NB4 (cell line): ENCODE results near the gene SORT1.

Experiments
- DNase-seq: peaks from one replicate; pipeline ENCODE4 v3.0.0; 2010; ENCODE audit warnings: low read depth
- H3K4me3 ChIP-seq: one replicate; pipeline ENCODE4 v1.5.1; 2011; ENCODE audit warnings: mild to moderate bottlenecking, low read depth, low read length, moderate library complexity
- MYC ChIP-seq: IDR thresholded peaks from 2 replicates; pipeline ENCODE4 v1.6.1; 2011; ENCODE audit warnings: low read depth, low read length
- POLR2A ChIP-seq: IDR thresholded peaks from 2 replicates; pipeline ENCODE4 v1.6.1; 2011; ENCODE audit warnings: mild to moderate bottlenecking; ENCODE audit not compliant: insufficient read length; ENCODE audit errors: extremely low read depth
- TF ChIP-seq, protein P1 (sequence below): IDR thresholded peaks from one replicate; pipeline ENCODE4 v1.5.1; 2012; ENCODE audit warnings: low read depth, low read length
- TF ChIP-seq, protein P2 (sequence below): IDR thresholded peaks from 2 replicates; pipeline ENCODE4 v1.6.1; 2011; ENCODE audit warnings: low read depth, low read length

SORT1 gene

DNA sequence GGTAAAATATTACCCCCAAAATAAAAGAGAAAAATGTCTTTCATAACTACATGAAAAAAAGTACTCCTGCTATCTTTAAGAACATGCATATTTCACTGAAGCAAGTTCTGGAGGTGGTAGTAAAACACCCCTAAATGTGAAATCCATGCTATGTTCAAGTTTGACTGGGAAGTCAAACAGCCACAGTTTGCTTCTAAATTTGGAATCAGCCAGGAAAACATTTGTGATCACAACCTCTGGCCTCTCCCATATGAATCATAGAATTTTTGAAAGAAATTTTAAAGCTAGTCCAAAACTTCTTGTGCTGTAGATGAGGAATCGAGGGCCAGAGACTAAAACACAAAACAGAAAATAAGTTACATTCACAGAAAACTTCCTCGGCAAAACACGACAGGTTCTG, 6.6 kb downstream of the SORT1 start:
- TF ChIP-seq, protein P1, sequence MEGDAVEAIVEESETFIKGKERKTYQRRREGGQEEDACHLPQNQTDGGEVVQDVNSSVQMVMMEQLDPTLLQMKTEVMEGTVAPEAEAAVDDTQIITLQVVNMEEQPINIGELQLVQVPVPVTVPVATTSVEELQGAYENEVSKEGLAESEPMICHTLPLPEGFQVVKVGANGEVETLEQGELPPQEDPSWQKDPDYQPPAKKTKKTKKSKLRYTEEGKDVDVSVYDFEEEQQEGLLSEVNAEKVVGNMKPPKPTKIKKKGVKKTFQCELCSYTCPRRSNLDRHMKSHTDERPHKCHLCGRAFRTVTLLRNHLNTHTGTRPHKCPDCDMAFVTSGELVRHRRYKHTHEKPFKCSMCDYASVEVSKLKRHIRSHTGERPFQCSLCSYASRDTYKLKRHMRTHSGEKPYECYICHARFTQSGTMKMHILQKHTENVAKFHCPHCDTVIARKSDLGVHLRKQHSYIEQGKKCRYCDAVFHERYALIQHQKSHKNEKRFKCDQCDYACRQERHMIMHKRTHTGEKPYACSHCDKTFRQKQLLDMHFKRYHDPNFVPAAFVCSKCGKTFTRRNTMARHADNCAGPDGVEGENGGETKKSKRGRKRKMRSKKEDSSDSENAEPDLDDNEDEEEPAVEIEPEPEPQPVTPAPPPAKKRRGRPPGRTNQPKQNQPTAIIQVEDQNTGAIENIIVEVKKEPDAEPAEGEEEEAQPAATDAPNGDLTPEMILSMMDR = no peak
- TF ChIP-seq, protein P2, sequence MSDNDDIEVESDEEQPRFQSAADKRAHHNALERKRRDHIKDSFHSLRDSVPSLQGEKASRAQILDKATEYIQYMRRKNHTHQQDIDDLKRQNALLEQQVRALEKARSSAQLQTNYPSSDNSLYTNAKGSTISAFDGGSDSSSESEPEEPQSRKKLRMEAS = no peak
- TF ChIP-seq POLR2A (no peak), MYC (no peak)
- H3K4me3 ChIP-seq = no peak overlapping the region
- no peak for DNase-seq

DNA sequence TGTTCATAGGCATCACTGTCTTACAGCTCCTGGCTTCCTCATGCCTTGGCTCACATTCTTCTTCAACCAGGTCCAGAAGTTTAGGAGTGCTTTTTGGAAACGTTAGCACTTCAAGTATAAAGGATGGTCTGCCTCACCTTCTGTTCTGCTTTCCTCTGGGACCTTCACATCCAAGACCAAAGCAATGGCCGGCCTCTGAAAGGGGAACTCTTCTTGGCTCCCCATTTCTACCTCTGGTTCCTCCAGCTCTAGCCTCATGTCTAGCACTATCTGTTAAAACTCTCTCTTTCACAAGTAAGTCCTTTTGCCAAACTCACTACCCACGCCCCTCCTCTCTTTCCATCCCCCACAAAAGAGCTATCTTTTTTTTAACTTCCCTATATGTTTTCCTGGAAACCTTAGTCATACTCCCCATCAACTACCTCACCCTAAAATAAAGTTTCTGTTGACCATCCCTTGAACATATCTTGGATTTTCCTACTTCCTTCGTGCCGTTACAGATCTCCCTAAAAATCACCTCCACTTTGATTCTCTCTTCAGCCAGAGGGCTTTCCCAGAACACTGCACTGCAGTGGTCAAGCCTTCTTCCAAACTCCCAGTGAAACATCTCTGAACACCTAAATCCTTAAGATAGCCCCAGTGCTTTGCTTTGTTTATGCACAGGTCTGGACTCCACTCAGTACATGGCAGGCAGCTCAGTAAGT, 7.9 kb downstream of the SORT1 start:
- no peak for DNase-seq
- TF ChIP-seq, protein P2 = no peak
- TF ChIP-seq POLR2A = no peak
- TF ChIP-seq MYC = no peak
- TF ChIP-seq, protein P1 = no peak
- H3K4me3 ChIP-seq = no peak overlapping the region

DNA sequence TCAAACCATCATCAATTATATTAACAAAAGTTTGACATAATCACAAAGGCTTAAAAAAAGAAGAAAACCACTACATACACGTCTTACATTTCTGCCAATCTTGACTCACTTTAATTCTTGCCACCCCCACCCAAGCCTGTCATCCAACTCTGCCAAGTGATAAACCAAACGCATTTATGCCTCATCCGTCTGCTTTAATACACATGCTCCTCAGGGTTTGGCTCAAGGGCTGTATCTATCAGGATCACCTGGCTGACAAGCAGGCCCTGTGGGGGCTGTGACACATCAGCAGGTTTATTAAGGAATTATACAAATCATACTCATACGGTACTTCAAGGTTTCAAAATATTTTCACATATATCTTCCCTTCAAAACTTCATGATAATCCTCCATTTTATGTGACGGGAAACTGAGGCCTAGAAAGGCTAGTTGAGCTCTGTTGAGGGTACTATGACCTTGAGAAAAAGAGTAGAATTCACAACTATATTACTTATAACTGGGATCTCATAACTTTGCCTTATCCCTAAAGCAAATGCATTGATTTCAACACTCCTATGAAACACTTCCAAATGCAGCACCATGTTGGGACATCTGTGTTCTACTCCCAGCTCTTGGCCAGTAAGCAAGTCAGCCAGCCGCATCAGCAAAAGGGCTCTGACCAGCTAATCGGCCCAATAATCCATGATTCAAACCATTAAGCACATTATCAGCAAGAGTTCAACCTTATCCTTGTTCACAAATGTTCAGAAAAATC, 8.7 kb downstream of the SORT1 start:
- no peak for DNase-seq
- TF ChIP-seq, protein P2 = no peak
- TF ChIP-seq MYC (no peak), POLR2A (no peak)
- TF ChIP-seq, protein P1 = no peak
- H3K4me3 ChIP-seq = no peak overlapping the region

DNA sequence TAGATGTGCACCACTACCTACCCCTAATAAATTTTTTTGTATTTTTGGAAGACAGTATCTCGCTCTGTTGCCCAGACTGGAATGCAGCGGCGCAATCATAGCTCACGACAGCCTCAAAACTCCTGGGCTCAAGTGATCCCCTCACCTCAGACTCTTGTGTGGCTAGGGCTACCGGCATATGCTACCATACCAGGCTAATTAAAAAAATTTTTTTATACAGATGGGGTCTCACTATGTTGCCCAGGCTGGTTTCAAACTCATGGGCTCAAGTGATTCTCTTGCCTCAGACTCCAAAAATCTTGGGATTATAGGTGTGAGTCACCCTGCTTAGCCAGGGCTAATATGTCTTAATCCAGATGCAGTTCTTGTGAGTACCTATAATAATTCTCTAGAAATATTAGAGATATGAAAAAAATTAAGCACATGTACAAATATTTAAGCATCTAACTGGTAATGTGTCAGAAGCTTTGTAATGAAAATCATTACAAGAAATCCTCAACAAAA, 9.5 kb downstream of the SORT1 start:
- no peak overlapping the region for H3K4me3 ChIP-seq
- TF ChIP-seq POLR2A (no peak), MYC (no peak)
- TF ChIP-seq, protein P1 = no peak
- TF ChIP-seq, protein P2 = no peak
- DNase-seq = no peak

DNA sequence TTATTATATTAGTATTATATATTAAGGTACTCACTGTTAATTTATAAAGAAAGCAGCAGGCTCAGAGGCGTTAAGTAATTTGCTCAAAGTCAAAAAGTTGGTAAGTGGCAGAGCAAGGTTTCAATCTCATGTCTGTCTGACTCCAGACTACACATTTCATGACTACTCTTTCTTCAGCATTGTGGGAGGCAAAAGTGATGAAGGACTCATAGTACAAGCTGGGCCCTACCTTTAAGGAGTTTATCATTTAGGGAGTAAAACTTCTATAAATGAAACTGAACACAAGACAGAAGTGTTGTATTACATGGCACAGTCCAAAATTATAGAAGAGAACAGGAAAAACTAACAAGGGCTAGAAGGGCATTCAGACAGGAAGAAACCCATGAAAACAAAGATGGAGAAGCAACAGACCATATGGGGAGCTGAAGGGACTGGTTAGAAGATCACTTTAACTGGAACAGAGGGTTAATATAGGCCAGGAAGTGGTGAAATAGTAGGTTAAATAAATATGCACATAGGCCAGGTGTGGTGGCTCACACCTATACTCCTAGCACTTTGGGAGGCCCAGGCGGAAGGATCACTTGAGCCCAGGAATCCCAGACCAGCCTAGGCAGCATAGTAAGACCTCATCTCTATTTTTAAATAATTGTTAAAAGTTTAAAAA, 11.5 kb downstream of the SORT1 start:
- no peak overlapping the region for H3K4me3 ChIP-seq
- no peak for DNase-seq
- TF ChIP-seq MYC (no peak), POLR2A (no peak)
- TF ChIP-seq, protein P2 = no peak
- TF ChIP-seq, protein P1 = no peak
